ENCODE data around the gene GHRHR. TPM values are rescaled to one million over a fixed set of nuclear protein-coding genes. Genes with fewer than 3 reads are reported as not detected.

GHRHR gene
- total RNA-seq, 1 experiment from 2014 or later, result not detected

DNA sequence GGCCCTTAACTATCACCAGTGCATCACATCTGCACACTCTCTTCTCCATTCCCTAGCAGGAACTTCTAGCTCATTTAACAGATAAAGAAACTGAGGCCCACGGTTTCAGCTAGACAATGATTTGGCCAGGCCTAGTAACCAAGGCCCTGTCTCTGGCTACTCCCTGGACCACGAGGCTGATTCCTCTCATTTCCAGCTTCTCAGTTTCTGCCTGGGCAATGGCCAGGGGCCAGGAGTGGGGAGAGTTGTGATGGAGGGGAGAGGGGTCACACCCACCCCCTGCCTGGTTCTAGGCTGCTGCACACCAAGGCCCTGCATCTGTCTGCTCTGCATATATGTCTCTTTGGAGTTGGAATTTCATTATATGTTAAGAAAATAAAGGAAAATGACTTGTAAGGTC is 38.6 kb upstream of the GHRHR start:
- Histone ChIP-seq H4K20me1 (ENCODE audit: insufficient read depth, low read depth, low read length) (no peaks in the 10 kb centered on the region), H3K9ac (ENCODE audit: low read length) (no peak overlapping the region), H3K27me3 (ENCODE audit: low read length) (no peaks in the 10 kb centered on the region), H3K9me2 (replicated peaks; ENCODE audit: insufficient read depth, low read length) (no peaks in the 10 kb centered on the region), H3K36me3 (ENCODE audit: insufficient read depth, low read length) (no peaks in the 10 kb centered on the region), H3K4me1 (ENCODE audit: low read length) (no peaks in the 10 kb centered on the region), H3K4me3 (ENCODE audit: low read length) (no peak overlapping the region), H3K27ac (ENCODE audit: low read length) (no peak overlapping the region), H3K79me2 (ENCODE audit: low read length) (no peaks in the 10 kb centered on the region), H3K4me2 (ENCODE audit: low read depth, low read length, poor library complexity, severe bottlenecking) (no peak overlapping the region), H3K9me3 (ENCODE audit: low read length) (no peaks in the 10 kb centered on the region), H2AFZ (ENCODE audit: low read length) (no peak overlapping the region)
- DNase-seq, result no peak

DNA sequence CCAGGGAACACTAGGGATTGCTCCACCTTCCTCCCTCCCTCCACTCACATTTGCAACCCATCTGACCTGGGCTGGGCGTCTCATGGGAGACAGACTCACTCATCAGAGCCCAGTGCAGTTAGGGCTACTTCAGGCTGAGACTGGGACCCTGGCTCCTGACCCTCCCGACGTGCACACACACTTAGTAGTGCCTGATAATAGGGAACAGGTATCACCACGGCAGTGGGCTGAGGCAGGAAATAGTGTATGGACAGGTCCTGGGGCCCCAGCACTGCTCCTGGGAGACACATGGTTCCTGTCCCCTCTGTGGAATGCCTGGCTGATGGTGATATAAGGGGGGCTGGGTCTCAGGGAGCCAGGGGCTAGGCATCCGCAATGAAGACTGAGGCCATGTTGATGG is 37.8 kb upstream of the GHRHR start:
- no peak overlapping the region for H3K27ac ChIP-seq (ENCODE audit: low read length)
- no peak overlapping the region for H3K4me2 ChIP-seq (ENCODE audit: low read depth, low read length, poor library complexity, severe bottlenecking)
- DNase-seq, result no peak
- no peaks in the 10 kb centered on the region for H3K79me2 ChIP-seq (ENCODE audit: low read length)
- no peaks in the 10 kb centered on the region for H3K9me2 ChIP-seq (replicated peaks; ENCODE audit: insufficient read depth, low read length)
- H3K27me3 ChIP-seq (ENCODE audit: low read length), result no peaks in the 10 kb centered on the region
- no peaks in the 10 kb centered on the region for H3K4me1 ChIP-seq (ENCODE audit: low read length)
- H4K20me1 ChIP-seq (ENCODE audit: insufficient read depth, low read depth, low read length), result no peaks in the 10 kb centered on the region
- no peaks in the 10 kb centered on the region for H3K36me3 ChIP-seq (ENCODE audit: insufficient read depth, low read length)
- no peak overlapping the region for H3K9ac ChIP-seq (ENCODE audit: low read length)
- H2AFZ ChIP-seq (ENCODE audit: low read length), result no peak overlapping the region
- H3K9me3 ChIP-seq (ENCODE audit: low read length), result no peaks in the 10 kb centered on the region
- no peak overlapping the region for H3K4me3 ChIP-seq (ENCODE audit: low read length)

DNA sequence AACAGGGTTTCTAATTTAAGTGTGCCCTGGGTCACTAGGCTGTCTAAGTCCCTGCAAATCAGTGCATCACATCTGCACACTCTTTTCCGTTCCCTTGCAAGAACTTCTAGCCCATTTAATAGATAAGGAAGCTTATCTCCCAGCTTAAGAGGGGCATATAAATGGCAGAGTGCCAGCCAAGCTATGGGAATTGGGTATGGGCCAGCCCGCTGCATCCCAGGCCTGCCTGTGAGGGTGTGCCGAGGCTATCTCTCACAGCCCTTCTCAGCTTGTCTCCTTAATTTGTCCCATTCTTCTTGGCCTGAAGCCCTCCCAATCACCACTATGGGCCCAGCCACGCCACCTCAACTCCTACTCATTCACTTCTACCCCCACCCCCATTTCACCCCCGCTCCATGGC is 37.4 kb upstream of the GHRHR start:
- H3K4me3 ChIP-seq (ENCODE audit: low read length), result no peak overlapping the region
- no peaks in the 10 kb centered on the region for H3K9me3 ChIP-seq (ENCODE audit: low read length)
- H3K36me3 ChIP-seq (ENCODE audit: insufficient read depth, low read length), result no peaks in the 10 kb centered on the region
- H3K27ac ChIP-seq (ENCODE audit: low read length), result no peak overlapping the region
- H2AFZ ChIP-seq (ENCODE audit: low read length), result no peak overlapping the region
- H3K4me2 ChIP-seq (ENCODE audit: low read depth, low read length, poor library complexity, severe bottlenecking), result no peak overlapping the region
- no peaks in the 10 kb centered on the region for H3K27me3 ChIP-seq (ENCODE audit: low read length)
- H4K20me1 ChIP-seq (ENCODE audit: insufficient read depth, low read depth, low read length), result no peaks in the 10 kb centered on the region
- DNase-seq, result no peak
- H3K9me2 ChIP-seq (replicated peaks; ENCODE audit: insufficient read depth, low read length), result no peaks in the 10 kb centered on the region
- no peaks in the 10 kb centered on the region for H3K4me1 ChIP-seq (ENCODE audit: low read length)
- H3K9ac ChIP-seq (ENCODE audit: low read length), result no peak overlapping the region
- no peaks in the 10 kb centered on the region for H3K79me2 ChIP-seq (ENCODE audit: low read length)

DNA sequence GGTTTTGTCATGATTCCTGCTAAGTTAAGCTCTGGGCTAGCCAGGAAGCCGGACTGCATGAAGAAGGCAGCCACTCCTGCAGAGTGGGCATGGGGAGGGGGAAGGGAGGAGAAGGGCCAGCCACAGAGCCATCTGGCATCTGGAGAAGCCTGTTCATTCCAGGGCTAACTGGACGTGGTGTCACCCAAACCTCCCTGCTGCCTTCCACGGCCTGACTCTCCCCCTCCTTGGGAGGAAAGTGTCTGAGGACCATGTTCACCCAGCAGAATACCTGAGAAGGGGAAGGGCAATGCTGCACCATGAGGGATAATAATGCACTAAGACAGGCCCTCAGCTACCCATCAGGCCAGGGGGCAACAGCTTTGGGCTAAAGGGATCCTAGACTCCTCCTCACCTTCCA is 36.7 kb upstream of the GHRHR start:
- Histone ChIP-seq H3K4me2 (ENCODE audit: low read depth, low read length, poor library complexity, severe bottlenecking) (no peak overlapping the region), H3K9me3 (ENCODE audit: low read length) (no peaks in the 10 kb centered on the region), H2AFZ (ENCODE audit: low read length) (no peak overlapping the region), H3K27me3 (ENCODE audit: low read length) (no peaks in the 10 kb centered on the region), H3K4me3 (ENCODE audit: low read length) (no peak overlapping the region), H4K20me1 (ENCODE audit: insufficient read depth, low read depth, low read length) (no peaks in the 10 kb centered on the region), H3K9me2 (replicated peaks; ENCODE audit: insufficient read depth, low read length) (no peaks in the 10 kb centered on the region), H3K27ac (ENCODE audit: low read length) (no peak overlapping the region), H3K4me1 (ENCODE audit: low read length) (no peaks in the 10 kb centered on the region), H3K79me2 (ENCODE audit: low read length) (no peaks in the 10 kb centered on the region), H3K36me3 (ENCODE audit: insufficient read depth, low read length) (no peaks in the 10 kb centered on the region), H3K9ac (ENCODE audit: low read length) (no peak overlapping the region)
- DNase-seq, result no peak

DNA sequence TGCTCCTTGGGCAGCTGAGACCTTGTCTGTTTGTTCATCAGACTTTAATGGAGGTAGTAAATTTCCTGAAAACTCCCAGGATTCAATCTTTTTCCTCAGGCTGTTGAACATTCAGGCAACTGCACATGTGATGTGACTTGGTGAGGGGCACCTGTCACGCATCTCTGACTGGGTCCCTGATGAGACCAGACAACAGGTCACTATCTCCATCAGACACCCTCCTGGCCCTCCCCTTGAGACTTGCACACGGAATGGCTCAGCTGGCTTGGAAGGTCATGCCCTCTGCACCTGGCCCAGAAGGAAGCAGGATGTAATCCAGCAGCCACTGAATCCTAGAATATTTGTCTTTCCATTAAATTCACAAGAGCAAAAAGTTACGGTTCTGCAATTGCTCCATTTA is 36.2 kb upstream of the GHRHR start:
- no peak for DNase-seq
- H3K36me3 ChIP-seq (ENCODE audit: insufficient read depth, low read length), result no peaks in the 10 kb centered on the region
- no peaks in the 10 kb centered on the region for H3K9me2 ChIP-seq (replicated peaks; ENCODE audit: insufficient read depth, low read length)

DNA sequence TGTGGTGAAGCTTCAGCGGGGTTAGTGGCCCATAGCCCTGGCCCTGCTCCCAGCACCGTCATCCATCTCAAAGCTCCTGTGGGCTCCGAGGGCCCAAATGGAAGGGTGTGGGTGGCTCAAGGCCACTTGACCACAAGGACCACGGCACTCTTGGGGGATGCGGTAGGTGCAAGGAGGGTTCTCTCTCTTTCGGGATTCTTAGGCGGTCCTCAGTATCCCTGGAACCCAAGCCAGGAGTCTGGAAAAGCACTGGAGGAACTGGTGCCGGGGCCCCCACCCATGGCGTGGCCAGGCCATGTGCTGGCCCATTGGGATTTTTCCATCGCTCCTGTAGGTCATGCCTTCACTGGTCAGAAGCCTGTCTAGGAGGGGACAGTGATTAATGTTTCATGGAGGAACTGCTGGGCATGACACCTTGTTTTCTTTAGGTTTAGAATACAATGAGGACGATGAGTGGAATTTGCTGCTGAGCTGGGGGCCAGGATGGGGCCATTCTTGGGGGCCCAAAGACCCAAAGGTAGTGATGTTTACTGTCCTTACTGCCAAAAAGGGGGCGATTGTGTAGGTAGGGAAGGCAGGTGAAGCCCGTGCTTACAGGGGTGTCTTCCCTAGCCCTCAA is 35.4 kb upstream of the GHRHR start:
- Histone ChIP-seq H3K9me2 (replicated peaks; ENCODE audit: insufficient read depth, low read length) (no peaks in the 10 kb centered on the region), H3K36me3 (ENCODE audit: insufficient read depth, low read length) (no peaks in the 10 kb centered on the region), H4K20me1 (ENCODE audit: insufficient read depth, low read depth, low read length) (no peaks in the 10 kb centered on the region), H3K4me3 (ENCODE audit: low read length) (no peak overlapping the region), H3K9me3 (ENCODE audit: low read length) (no peaks in the 10 kb centered on the region), H3K79me2 (ENCODE audit: low read length) (no peaks in the 10 kb centered on the region), H3K27me3 (ENCODE audit: low read length) (no peaks in the 10 kb centered on the region), H2AFZ (ENCODE audit: low read length) (no peak overlapping the region), H3K4me1 (ENCODE audit: low read length) (no peaks in the 10 kb centered on the region), H3K9ac (ENCODE audit: low read length) (no peak overlapping the region), H3K27ac (ENCODE audit: low read length) (no peak overlapping the region), H3K4me2 (ENCODE audit: low read depth, low read length, poor library complexity, severe bottlenecking) (no peak overlapping the region)
- DNase-seq, result no peak

More for the DNA sequence above, 36.2 kb upstream of the GHRHR start:
- no peaks in the 10 kb centered on the region for H4K20me1 ChIP-seq (ENCODE audit: insufficient read depth, low read depth, low read length)
- no peak overlapping the region for H3K9ac ChIP-seq (ENCODE audit: low read length)
- H3K4me3 ChIP-seq (ENCODE audit: low read length), result no peak overlapping the region
- H2AFZ ChIP-seq (ENCODE audit: low read length), result no peak overlapping the region
- H3K79me2 ChIP-seq (ENCODE audit: low read length), result no peaks in the 10 kb centered on the region
- no peak overlapping the region for H3K4me2 ChIP-seq (ENCODE audit: low read depth, low read length, poor library complexity, severe bottlenecking)
- H3K9me3 ChIP-seq (ENCODE audit: low read length), result no peaks in the 10 kb centered on the region
- H3K27me3 ChIP-seq (ENCODE audit: low read length), result no peaks in the 10 kb centered on the region
- no peaks in the 10 kb centered on the region for H3K4me1 ChIP-seq (ENCODE audit: low read length)
- H3K27ac ChIP-seq (ENCODE audit: low read length), result no peak overlapping the region

DNA sequence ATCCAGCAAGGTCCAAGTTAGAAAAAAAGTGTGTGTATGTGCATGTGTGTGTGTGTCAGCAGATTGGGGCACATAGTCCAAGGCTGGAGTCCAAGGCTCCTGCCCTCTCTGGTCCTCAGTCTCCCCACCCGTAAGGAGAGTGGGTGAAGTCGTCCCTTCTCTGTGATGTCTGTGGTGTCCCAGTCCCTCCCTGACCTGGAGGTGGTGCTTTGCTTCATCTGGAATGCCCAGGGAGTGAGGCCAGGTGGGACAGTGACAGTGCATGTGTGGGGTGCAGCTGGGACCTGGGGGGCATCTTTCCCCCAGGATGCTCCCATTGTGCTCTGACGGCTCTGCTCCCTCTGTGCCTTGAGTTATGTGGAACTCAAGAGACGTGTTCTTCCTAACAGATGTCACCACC is 34.1 kb upstream of the GHRHR start:
- Histone ChIP-seq H3K27ac (ENCODE audit: low read length) (no peak overlapping the region), H4K20me1 (ENCODE audit: insufficient read depth, low read depth, low read length) (no peaks in the 10 kb centered on the region), H3K9me2 (replicated peaks; ENCODE audit: insufficient read depth, low read length) (no peaks in the 10 kb centered on the region), H3K9me3 (ENCODE audit: low read length) (no peaks in the 10 kb centered on the region), H3K9ac (ENCODE audit: low read length) (no peak overlapping the region), H3K4me2 (ENCODE audit: low read depth, low read length, poor library complexity, severe bottlenecking) (no peak overlapping the region), H3K4me3 (ENCODE audit: low read length) (no peak overlapping the region), H3K27me3 (ENCODE audit: low read length) (no peaks in the 10 kb centered on the region), H3K36me3 (ENCODE audit: insufficient read depth, low read length) (no peaks in the 10 kb centered on the region), H3K79me2 (ENCODE audit: low read length) (no peaks in the 10 kb centered on the region), H3K4me1 (ENCODE audit: low read length) (peaks cover 3% of the 10 kb centered on the region; the same call in 1 of the 2 replicates), H2AFZ (ENCODE audit: low read length) (no peak overlapping the region)
- no peak for DNase-seq

DNA sequence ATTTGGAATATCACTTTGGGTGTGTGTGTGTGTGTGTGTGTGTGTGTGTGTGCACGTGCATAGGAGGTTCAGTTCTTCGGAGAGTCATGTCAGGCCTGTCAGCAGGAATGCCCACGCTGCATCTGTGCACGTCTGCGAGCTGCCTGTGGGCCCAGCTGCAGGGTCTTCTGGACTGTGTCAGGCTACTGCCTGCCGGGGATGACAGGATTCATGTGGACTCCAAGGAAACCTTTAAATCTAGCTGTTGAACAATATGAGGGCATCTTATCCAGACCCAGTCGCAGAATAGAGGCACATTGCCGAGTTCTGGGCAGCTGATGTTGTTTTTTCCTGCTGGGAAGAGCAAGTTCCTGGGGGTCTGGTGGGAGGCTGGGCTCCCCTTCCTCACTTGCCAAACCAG is 33.1 kb upstream of the GHRHR start:
- H3K27ac ChIP-seq (ENCODE audit: low read length), result no peak overlapping the region
- H3K4me3 ChIP-seq (ENCODE audit: low read length), result no peak overlapping the region
- no peaks in the 10 kb centered on the region for H3K9me3 ChIP-seq (ENCODE audit: low read length)
- no peak overlapping the region for H3K4me2 ChIP-seq (ENCODE audit: low read depth, low read length, poor library complexity, severe bottlenecking)
- no peaks in the 10 kb centered on the region for H4K20me1 ChIP-seq (ENCODE audit: insufficient read depth, low read depth, low read length)
- H3K36me3 ChIP-seq (ENCODE audit: insufficient read depth, low read length), result no peaks in the 10 kb centered on the region
- H2AFZ ChIP-seq (ENCODE audit: low read length), result no peak overlapping the region
- no peak overlapping the region for H3K9ac ChIP-seq (ENCODE audit: low read length)
- no peaks in the 10 kb centered on the region for H3K79me2 ChIP-seq (ENCODE audit: low read length)
- no peaks in the 10 kb centered on the region for H3K27me3 ChIP-seq (ENCODE audit: low read length)
- H3K4me1 ChIP-seq (ENCODE audit: low read length), result peaks cover 3% of the 10 kb centered on the region; the same call in 1 of the 2 replicates
- no peak for DNase-seq
- no peaks in the 10 kb centered on the region for H3K9me2 ChIP-seq (replicated peaks; ENCODE audit: insufficient read depth, low read length)
